Stimulated activated CD4-positive, alpha-beta T cell treated with anti-CD3 and anti-CD28 coated beads, Interleukin-2, amount 100 ng/mL, for 48 hours (primary cell): ENCODE results near the gene PLEKHF1.

ENCODE experiments used
- DNase-seq, 2 donors: peaks; one replicate each; pipeline ENCODE4 v3.0.0-alpha.2; 2020

Gene PLEKHF1

GRCh38 chr19:29635963-29636362 lies 29.3 kb upstream of the PLEKHF1 start:
- DNase-seq, result no peak

GRCh38 chr19:29636553-29637360 lies 28.5 kb upstream of the PLEKHF1 start:
- no peak for DNase-seq

GRCh38 chr19:29639086-29639485 lies 26.2 kb upstream of the PLEKHF1 start:
- no peak for DNase-seq

- no peak for DNase-seq
Measured at GRCh38 chr19:29640231-29640630, 25.0 kb upstream of the PLEKHF1 start.

GRCh38 chr19:29641597-29641996 lies 23.7 kb upstream of the PLEKHF1 start:
- no peak for DNase-seq

GRCh38 chr19:29643361-29643935 lies 21.8 kb upstream of the PLEKHF1 start:
- DNase-seq, result no peak

GRCh38 chr19:29644210-29644609 lies 21.1 kb upstream of the PLEKHF1 start:
- DNase-seq, result no peak

GRCh38 chr19:29645491-29645867 lies 19.8 kb upstream of the PLEKHF1 start:
- no peak for DNase-seq

GRCh38 chr19:29645911-29646310 lies 19.4 kb upstream of the PLEKHF1 start:
- DNase-seq, result no peak

GRCh38 chr19:29650772-29651387 lies 14.4 kb upstream of the PLEKHF1 start:
- no peak for DNase-seq

- DNase-seq, result no peak
Measured at GRCh38 chr19:29651622-29652394, 13.5 kb upstream of the PLEKHF1 start.

GRCh38 chr19:29653398-29653797 lies 11.9 kb upstream of the PLEKHF1 start:
- no peak for DNase-seq

- DNase-seq, result no peak
Measured at GRCh38 chr19:29655648-29656335, 9.5 kb upstream of the PLEKHF1 start.

GRCh38 chr19:29658221-29658991 lies 6.9 kb upstream of the PLEKHF1 start:
- no peak for DNase-seq

GRCh38 chr19:29660835-29661234 lies 4.4 kb upstream of the PLEKHF1 start:
- no peak for DNase-seq

GRCh38 chr19:29662278-29662603 lies 3.0 kb upstream of the PLEKHF1 start:
- DNase-seq, result no peak

- DNase-seq, result no peak
Measured at GRCh38 chr19:29662604-29663404, 2.5 kb upstream of the PLEKHF1 start.

- DNase-seq, result no peak
Measured at GRCh38 chr19:29663861-29664752, 1.2 kb upstream of the PLEKHF1 start.

GRCh38 chr19:29664753-29665214 lies 477 bp upstream of the PLEKHF1 start:
- DNase-seq, result no peak
